ENCODE measurements around the gene NOP9. TPM values are rescaled to one million over a fixed set of nuclear protein-coding genes. Genes with fewer than 3 reads are reported as not detected.
A peak's percentile ranks its signal among the peaks of the same experiment; 100 is the strongest.

The NOP9 gene
- total and polyA plus RNA-seq, 2 donors: 12.8 to 18.0 TPM

DNA sequence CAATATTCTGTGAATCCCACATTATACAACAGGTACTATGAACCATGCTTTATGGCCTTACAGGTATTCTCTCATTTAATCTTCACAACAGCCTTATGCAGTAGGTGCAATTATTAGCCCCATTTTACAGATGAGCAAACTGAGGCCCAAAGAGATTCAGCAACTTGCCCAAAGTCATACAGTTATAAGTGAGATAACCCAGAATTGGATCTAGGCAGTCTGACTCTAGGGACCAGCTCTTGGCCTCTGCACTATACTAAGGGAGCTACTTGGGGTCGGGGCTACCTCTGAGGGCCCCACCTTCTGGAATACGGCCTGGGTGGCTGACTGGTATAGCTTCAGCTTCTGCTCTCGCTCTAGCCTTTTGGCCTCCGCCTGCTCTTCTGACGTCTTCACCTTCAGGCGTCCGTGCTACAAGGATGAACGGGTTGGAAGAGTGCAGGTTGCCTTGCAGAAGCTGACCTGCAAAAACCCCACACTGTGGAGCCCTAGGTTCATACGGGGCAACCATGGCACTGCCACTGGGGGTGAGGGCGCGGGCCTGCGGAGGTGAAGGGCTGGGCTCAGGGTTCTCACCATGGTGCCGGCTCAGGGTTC lies 29.0 kb upstream of the NOP9 start:
- WGBS: 16% methylated on average over 13 of the region's 13 CpGs
- Histone ChIP-seq H3K36me3 (ENCODE audit: insufficient read depth) (no peaks in the 10 kb centered on the region), H3K4me3 (ENCODE audit: low read depth, low read length) (peak overlapping the region; percentile 71), H3K27ac (ENCODE audit: low read depth) (peak overlapping the region; percentile 93), H3K4me1 (ENCODE audit: insufficient read depth) (no peaks in the 10 kb centered on the region)
- DNase-seq (ENCODE audit: extremely low spot score): no peak

DNA sequence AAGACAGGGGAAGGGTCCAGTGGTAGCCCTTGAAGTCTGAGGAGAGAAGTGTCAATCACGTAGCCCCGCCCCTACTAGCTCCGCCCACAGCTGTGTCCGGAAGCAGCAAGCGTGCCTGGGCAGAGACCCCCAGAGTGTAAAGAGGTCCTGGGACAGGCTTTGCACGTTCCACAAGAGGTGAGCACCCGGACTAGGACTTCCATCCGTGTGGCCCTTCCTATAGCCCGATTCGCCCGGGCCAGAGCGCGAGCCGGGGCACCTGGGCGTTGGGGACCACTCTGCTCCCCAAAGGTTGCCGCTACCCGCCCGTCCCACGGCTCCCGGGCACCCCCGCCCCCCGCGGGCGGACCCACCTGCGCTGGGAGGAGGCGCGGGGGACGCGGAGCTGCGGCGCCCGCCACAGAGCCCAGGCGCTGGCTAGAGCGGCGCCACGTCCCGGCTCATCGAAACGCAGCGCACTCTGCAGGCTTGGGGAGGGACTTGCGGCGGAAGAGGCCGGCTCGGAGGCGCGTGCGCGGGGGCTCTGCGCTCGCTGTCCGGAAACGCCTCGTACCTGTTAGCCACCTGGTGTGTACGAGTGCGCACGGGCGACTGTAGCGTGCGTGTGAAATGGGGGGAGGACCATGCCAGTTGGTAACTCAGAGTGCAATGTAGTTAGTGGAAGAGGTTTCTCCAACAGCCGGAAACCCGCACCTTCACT lies 28.4 kb upstream of the NOP9 start, which contains the start of gene RABGGTA:
Gene RABGGTA, minus strand, starts transcription at position 464 of the 700 bp plus-strand sequence. CDS start 482 bp downstream, outside the sequence.
- Histone ChIP-seq H3K4me3 (ENCODE audit: low read depth, low read length) (peak within 1 kb of the TSS; percentile 71), H3K36me3 (ENCODE audit: insufficient read depth) (no peaks in the 10 kb centered on the region), H3K27ac (ENCODE audit: low read depth) (peak within 1 kb of the TSS; percentile 93), H3K4me1 (ENCODE audit: insufficient read depth) (no peaks in the 10 kb centered on the region)
- DNase-seq (ENCODE audit: extremely low spot score): peak; percentile 57
- WGBS: under 1% methylated on average over 61 of the region's 61 CpGs

GRCh38 chr14:24271834-24272263 lies 27.8 kb upstream of the NOP9 start:
- peak overlapping the region; percentile 71 for H3K4me3 ChIP-seq (ENCODE audit: low read depth, low read length)
- H3K36me3 ChIP-seq (ENCODE audit: insufficient read depth): no peaks in the 10 kb centered on the region
- H3K4me1 ChIP-seq (ENCODE audit: insufficient read depth): no peaks in the 10 kb centered on the region
- no peak for DNase-seq (ENCODE audit: extremely low spot score)
- WGBS: 22% methylated on average over 3 of the region's 3 CpGs
- H3K27ac ChIP-seq (ENCODE audit: low read depth): peak overlapping the region; percentile 16

DNA sequence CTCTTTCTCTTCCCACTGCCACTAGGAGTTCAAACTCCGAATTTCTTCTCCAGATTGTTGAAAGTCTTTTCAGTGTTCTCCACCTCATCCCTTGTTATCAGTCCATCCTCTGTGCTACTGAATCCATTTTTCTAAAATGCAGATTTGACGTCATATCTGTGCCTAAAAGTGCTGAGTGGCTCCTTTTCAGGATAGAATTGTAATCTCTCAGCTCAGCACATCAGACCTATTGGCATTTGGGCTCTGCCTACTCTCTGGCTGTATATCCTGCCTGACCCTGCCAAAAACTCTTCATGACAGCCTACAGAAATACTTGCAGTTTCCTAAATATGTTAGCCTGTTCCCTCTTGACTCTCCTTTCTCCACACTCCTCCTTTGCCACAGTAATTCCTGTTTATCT lies 27.2 kb upstream of the NOP9 start:
- H3K4me1 ChIP-seq (ENCODE audit: insufficient read depth): no peaks in the 10 kb centered on the region
- DNase-seq (ENCODE audit: extremely low spot score): no peak
- no peaks in the 10 kb centered on the region for H3K36me3 ChIP-seq (ENCODE audit: insufficient read depth)
- H3K4me3 ChIP-seq (ENCODE audit: low read depth, low read length): no peak overlapping the region
- no peak overlapping the region for H3K27ac ChIP-seq (ENCODE audit: low read depth)
- 91% methylated on average over 2 of the region's 2 CpGs for WGBS

GRCh38 chr14:24273422-24273998 lies 26.1 kb upstream of the NOP9 start:
- Histone ChIP-seq H3K4me3 (ENCODE audit: low read depth, low read length) (no peak overlapping the region), H3K4me1 (ENCODE audit: insufficient read depth) (no peaks in the 10 kb centered on the region), H3K36me3 (ENCODE audit: insufficient read depth) (no peaks in the 10 kb centered on the region), H3K27ac (ENCODE audit: low read depth) (no peak overlapping the region)
- WGBS: 77% methylated on average over 3 of the region's 3 CpGs
- DNase-seq (ENCODE audit: extremely low spot score): no peak

- no peak overlapping the region for H3K4me3 ChIP-seq (ENCODE audit: low read depth, low read length)
- H3K27ac ChIP-seq (ENCODE audit: low read depth): no peak overlapping the region
- no peaks in the 10 kb centered on the region for H3K36me3 ChIP-seq (ENCODE audit: insufficient read depth)
- H3K4me1 ChIP-seq (ENCODE audit: insufficient read depth): no peaks in the 10 kb centered on the region
- WGBS: 81% methylated on average over 3 of the region's 3 CpGs
- DNase-seq (ENCODE audit: extremely low spot score): no peak
Measured at GRCh38 chr14:24274101-24274543, 25.5 kb upstream of the NOP9 start.

DNA sequence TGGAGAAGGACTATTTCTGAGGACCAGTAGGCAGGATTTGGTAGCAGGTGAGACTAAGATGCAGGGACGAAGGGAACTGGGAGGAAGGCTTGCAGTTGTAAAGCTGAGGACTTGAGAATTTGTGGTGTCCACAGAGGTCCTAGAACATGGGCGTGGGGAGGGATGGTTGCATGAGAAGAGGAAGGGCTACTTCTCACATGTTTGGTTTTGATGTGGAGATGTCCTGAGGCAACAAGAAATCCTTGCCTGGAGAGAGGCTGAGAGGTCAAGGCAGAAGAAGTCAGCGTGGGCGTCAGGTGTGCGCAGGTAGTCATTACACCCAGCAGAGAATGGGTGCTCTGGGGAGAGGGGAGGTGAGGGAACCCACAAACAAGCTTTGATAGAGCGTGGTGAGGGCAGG lies 22.6 kb upstream of the NOP9 start:
- no peak overlapping the region for H3K27ac ChIP-seq (ENCODE audit: low read depth)
- H3K36me3 ChIP-seq (ENCODE audit: insufficient read depth): no peaks in the 10 kb centered on the region
- no peaks in the 10 kb centered on the region for H3K4me1 ChIP-seq (ENCODE audit: insufficient read depth)
- H3K4me3 ChIP-seq (ENCODE audit: low read depth, low read length): no peak overlapping the region
- 90% methylated on average over 6 of the region's 6 CpGs for WGBS
- no peak for DNase-seq (ENCODE audit: extremely low spot score)

- 76% methylated on average over 11 of the region's 11 CpGs for WGBS
- H3K27ac ChIP-seq (ENCODE audit: low read depth): no peak overlapping the region
Measured at GRCh38 chr14:24277606-24278321, 21.9 kb upstream of the NOP9 start.

GRCh38 chr14:24278424-24278823 lies 21.2 kb upstream of the NOP9 start:
- WGBS: 87% methylated on average over 5 of the region's 5 CpGs
- no peaks in the 10 kb centered on the region for H3K4me1 ChIP-seq (ENCODE audit: insufficient read depth)
- no peaks in the 10 kb centered on the region for H3K36me3 ChIP-seq (ENCODE audit: insufficient read depth)
- no peak overlapping the region for H3K27ac ChIP-seq (ENCODE audit: low read depth)
- DNase-seq (ENCODE audit: extremely low spot score): no peak
- no peak overlapping the region for H3K4me3 ChIP-seq (ENCODE audit: low read depth, low read length)

More at GRCh38 chr14:24277606-24278321, 21.9 kb upstream of the NOP9 start:
- Histone ChIP-seq H3K4me3 (ENCODE audit: low read depth, low read length) (no peak overlapping the region), H3K4me1 (ENCODE audit: insufficient read depth) (no peaks in the 10 kb centered on the region), H3K36me3 (ENCODE audit: insufficient read depth) (no peaks in the 10 kb centered on the region)
- no peak for DNase-seq (ENCODE audit: extremely low spot score)

GRCh38 chr14:24279301-24280186 lies 20.1 kb upstream of the NOP9 start:
- Histone ChIP-seq H3K4me3 (ENCODE audit: low read depth, low read length) (no peak overlapping the region), H3K36me3 (ENCODE audit: insufficient read depth) (no peaks in the 10 kb centered on the region), H3K4me1 (ENCODE audit: insufficient read depth) (no peaks in the 10 kb centered on the region), H3K27ac (ENCODE audit: low read depth) (no peak overlapping the region)
- 75% methylated on average over 11 of the region's 11 CpGs for WGBS
- DNase-seq (ENCODE audit: extremely low spot score): no peak

- no peaks in the 10 kb centered on the region for H3K36me3 ChIP-seq (ENCODE audit: insufficient read depth)
- WGBS: 82% methylated on average over 6 of the region's 6 CpGs
- H3K4me1 ChIP-seq (ENCODE audit: insufficient read depth): no peaks in the 10 kb centered on the region
- H3K4me3 ChIP-seq (ENCODE audit: low read depth, low read length): no peak overlapping the region
- no peak for DNase-seq (ENCODE audit: extremely low spot score)
- H3K27ac ChIP-seq (ENCODE audit: low read depth): no peak overlapping the region
Measured at GRCh38 chr14:24280797-24281460, 18.7 kb upstream of the NOP9 start.

- 87% methylated on average over 7 of the region's 7 CpGs for WGBS
- H3K4me1 ChIP-seq (ENCODE audit: insufficient read depth): no peaks in the 10 kb centered on the region
- no peak for DNase-seq (ENCODE audit: extremely low spot score)
- H3K36me3 ChIP-seq (ENCODE audit: insufficient read depth): no peaks in the 10 kb centered on the region
- no peak overlapping the region for H3K27ac ChIP-seq (ENCODE audit: low read depth)
- H3K4me3 ChIP-seq (ENCODE audit: low read depth, low read length): no peak overlapping the region
Measured at GRCh38 chr14:24281636-24282035, 18.0 kb upstream of the NOP9 start.
